ENCODE measurements around the gene MRPS9. TPM values are rescaled to one million over a fixed set of nuclear protein-coding genes. Genes with fewer than 3 reads are reported as not detected.

MRPS9 gene
- total and polyA plus RNA-seq, 2 of the 13 experiments (the other 11 are each of a cell fraction or from before 2014, with no cell fraction given): 31.2 to 91.8 TPM

- TF ChIP-seq EZH2 (conservative IDR thresholded peaks at IDR 0.05; ENCODE audit: low read depth, low read length) (peak; percentile 55; the same call in 1 of the 2 replicates), TOPORS (CRISPR knock-in tag; IDR thresholded peaks at IDR 0.05) (no peak)
- Histone ChIP-seq H3K27me3 (ENCODE audit: control insufficient read depth in 1 of 2, insufficient read depth in 2 of 2, low read length in 2 of 2) (peaks cover 5 to 60% of the 10 kb centered on the region in 2 experiments; a peak in 3 of 5 replicates), H3K79me2 (ENCODE audit: insufficient read depth, low read length) (no peaks in the 10 kb centered on the region), H3K4me1 (ENCODE audit: insufficient read depth, low read length) (no peaks in the 10 kb centered on the region), H3K36me3 (replicated peaks in 1 of 2; ENCODE audit: control insufficient read depth in 1 of 2, insufficient read depth in 2 of 2, low read length in 2 of 2) (no peaks in the 10 kb centered on the region), H3K27ac (ENCODE audit: extremely low read length, insufficient read depth, low read length) (no peak overlapping the region), H3K9me3 (ENCODE audit: low read length) (no peaks in the 10 kb centered on the region), H3K4me3 (replicated peaks in 1 of 3; ENCODE audit: insufficient read depth in 1 of 3, low read depth in 2 of 3, low read length in 3 of 3) (no peak overlapping the region), H4K20me1 (ENCODE audit: insufficient read depth, low read length) (no peaks in the 10 kb centered on the region), H2AFZ (ENCODE audit: low read length) (no peak overlapping the region), H3K4me2 (ENCODE audit: low read depth, low read length) (no peak overlapping the region), H3K9ac (ENCODE audit: insufficient read depth, low read depth, low read length) (no peak overlapping the region)
- BruUV-seq (replicated peaks): no TSS peak
- intact Hi-C loops (cut with micrococcal nuclease; ENCODE audit: unreplicated experiment): no loop called here
- ATAC-seq (no peak), DNase-seq (ENCODE audit: low spot score) (no peak), FAIRE-seq (no peak)
- WGBS (ENCODE audit: low lambda C conversion rate): 20% methylated on average over 23 of the region's 62 CpGs
- ChIA-PET POLR2A (no interaction called here), CTCF (ENCODE audit: low intra/inter-chr PET ratio, low total read pairs) (no interaction called here)
- in situ Hi-C loops (cut with HindIII; ENCODE audit: extremely low pct_ligation_motif_present, low pct_unique_long_range_greater_than_20kb): no loop called here
Observed at GRCh38 chr2:105144152-105144940, 106.5 kb downstream of the MRPS9 start.

- peaks cover 5 to 55% of the 10 kb centered on the region in 2 experiments; a peak in 3 of 5 replicates for H3K27me3 ChIP-seq (ENCODE audit: control insufficient read depth in 1 of 2, insufficient read depth in 2 of 2, low read length in 2 of 2)
- no peaks in the 10 kb centered on the region for H3K4me1 ChIP-seq (ENCODE audit: insufficient read depth, low read length)
- H2AFZ ChIP-seq (ENCODE audit: low read length): no peak overlapping the region
- H3K27ac ChIP-seq (ENCODE audit: extremely low read length, insufficient read depth, low read length): no peak overlapping the region
- in situ Hi-C loops (cut with HindIII; ENCODE audit: extremely low pct_ligation_motif_present, low pct_unique_long_range_greater_than_20kb): no loop called here
- TF ChIP-seq MYNN (CRISPR knock-in tag; IDR thresholded peaks at IDR 0.05; ENCODE audit: low read depth) (no peak), ZNF841 (CRISPR knock-in tag; IDR thresholded peaks at IDR 0.05; ENCODE audit: borderline replicate concordance) (no peak), JUND (CRISPR knock-in tag; IDR thresholded peaks at IDR 0.05) (no peak), MIXL1 (CRISPR knock-in tag; IDR thresholded peaks at IDR 0.05) (no peak)
- CTCF ChIA-PET (ENCODE audit: low intra/inter-chr PET ratio, low total read pairs): no interaction called here
- 6% methylated on average over 2 of the region's 2 CpGs for WGBS (ENCODE audit: low lambda C conversion rate)
- no peak overlapping the region for H3K4me3 ChIP-seq (replicated peaks in 1 of 3; ENCODE audit: insufficient read depth in 1 of 3, low read depth in 2 of 3, low read length in 3 of 3)
- POLR2A ChIA-PET: no interaction called here
- H3K36me3 ChIP-seq (replicated peaks in 1 of 2; ENCODE audit: control insufficient read depth in 1 of 2, insufficient read depth in 2 of 2, low read length in 2 of 2): no peaks in the 10 kb centered on the region
- no peak overlapping the region for H3K9ac ChIP-seq (ENCODE audit: insufficient read depth, low read depth, low read length)
- no TSS peak for BruUV-seq (replicated peaks)
- H4K20me1 ChIP-seq (ENCODE audit: insufficient read depth, low read length): no peaks in the 10 kb centered on the region
- no peak for ATAC-seq
- intact Hi-C loops (cut with micrococcal nuclease; ENCODE audit: unreplicated experiment): no loop called here
- no peak for FAIRE-seq
- H3K4me2 ChIP-seq (ENCODE audit: low read depth, low read length): no peak overlapping the region
- no peaks in the 10 kb centered on the region for H3K9me3 ChIP-seq (ENCODE audit: low read length)
- no peaks in the 10 kb centered on the region for H3K79me2 ChIP-seq (ENCODE audit: insufficient read depth, low read length)
- no peak for DNase-seq (ENCODE audit: low spot score)
Observed at GRCh38 chr2:105144941-105145300, 107.1 kb downstream of the MRPS9 start.

Measured in HepG2 (cell line).